ENCODE measurements around the gene ENPP7.

The ENPP7 gene

DNA sequence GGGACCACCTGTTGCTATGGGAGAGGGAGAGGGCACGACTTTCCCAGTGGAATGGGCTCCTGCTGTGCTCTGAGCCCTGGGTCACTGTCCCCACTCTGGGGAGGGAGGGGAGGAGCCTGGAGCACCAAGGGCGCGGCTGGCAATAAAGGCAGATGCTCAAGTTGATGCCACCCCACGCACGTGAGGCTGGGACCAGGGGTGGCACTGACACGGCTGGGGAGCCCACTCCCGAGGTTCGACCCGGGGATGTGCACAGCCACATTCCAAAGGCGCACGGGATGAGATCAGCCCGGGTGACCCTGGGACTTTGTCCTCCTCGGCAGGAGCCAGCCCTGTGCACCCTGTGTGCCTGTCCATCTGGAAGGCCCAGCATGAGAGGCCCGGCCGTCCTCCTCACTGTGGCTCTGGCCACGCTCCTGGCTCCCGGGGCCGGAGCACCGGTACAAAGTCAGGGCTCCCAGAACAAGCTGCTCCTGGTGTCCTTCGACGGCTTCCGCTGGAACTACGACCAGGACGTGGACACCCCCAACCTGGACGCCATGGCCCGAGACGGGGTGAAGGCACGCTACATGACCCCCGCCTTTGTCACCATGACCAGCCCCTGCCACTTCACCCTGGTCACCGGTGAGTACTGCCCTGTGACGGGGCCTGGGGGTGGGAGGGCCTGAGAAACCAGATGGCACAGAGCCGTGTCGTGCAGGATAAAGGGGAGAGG lies at the start of gene ENPP7:
ENPP7 (plus strand) TSS at position 175 of the 715 bp plus-strand sequence; CDS start at position 372, 197 bp downstream.
- DNase-seq = no peak

- DNase-seq = no peak
These were observed 49.6 kb upstream of the ENPP7 start for GRCh38 chr17:79681101-79681621.

GRCh38 chr17:79681628-79682261 lies 49.0 kb upstream of the ENPP7 start:
- no peak for DNase-seq

- no peak for DNase-seq
These were observed 47.4 kb upstream of the ENPP7 start for GRCh38 chr17:79683365-79683764.

DNA sequence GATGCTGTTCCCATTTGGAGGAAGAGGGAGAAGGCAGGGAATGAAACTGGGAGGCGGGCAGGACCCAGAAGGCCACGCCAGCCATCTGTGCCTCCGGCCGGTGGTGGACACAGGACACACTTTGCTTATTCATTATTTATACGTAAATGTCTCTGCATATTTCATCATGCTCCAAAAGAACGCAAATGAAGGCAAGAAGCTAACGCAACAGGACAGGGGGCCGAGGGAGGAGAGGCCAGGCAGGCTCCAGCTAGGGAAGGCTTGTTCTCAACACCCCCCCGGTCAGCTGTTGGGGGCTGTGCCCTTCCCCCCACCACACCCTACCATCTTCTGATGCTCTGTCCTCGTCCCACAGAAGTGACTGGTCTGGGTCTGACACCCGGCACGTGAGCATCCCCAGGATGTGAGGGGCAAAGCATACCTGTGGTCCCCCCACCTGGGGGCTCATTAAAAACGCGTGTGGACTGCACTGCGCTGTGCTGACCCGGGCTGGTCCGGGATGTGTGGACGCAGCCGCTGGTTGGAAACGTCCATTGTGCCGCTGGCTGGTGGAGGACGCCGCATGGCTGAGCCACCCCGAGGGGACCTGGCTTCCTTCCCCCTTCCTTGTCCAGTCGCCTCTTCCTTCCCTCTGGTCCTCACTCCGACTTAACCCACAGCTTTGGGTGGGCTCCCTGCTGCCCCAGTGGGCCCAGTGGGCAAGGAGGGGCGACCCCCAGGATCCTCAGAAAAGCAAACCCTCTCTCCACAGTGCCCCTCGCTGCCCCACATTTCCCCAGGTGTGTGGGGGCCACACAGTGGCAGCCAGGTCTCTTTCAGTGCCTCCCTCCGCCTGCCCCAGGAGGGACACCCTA lies 46.4 kb upstream of the ENPP7 start:
- no peak for DNase-seq

DNA sequence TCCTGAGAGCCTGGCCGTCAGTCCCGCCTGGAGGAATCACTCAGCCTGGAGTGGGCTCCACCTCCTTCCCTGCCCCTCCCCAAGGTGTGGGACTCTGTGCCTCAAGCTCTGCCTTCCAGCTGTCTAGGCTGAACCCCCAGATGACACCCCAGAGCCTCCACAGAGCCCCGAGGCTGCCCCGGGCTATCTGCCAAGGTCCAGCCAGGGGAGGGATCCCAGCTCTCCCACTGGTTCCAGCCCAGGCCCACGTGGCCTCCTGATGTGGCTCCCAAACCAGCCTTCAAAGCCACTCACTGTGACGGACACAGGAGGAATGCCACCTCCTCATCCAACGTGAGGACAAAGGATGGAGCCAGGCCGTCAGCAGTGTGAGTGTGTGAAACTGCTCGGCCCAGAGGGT lies 45.6 kb upstream of the ENPP7 start:
- DNase-seq = no peak

GRCh38 chr17:79686476-79686875 lies 44.3 kb upstream of the ENPP7 start:
- no peak for DNase-seq

DNA sequence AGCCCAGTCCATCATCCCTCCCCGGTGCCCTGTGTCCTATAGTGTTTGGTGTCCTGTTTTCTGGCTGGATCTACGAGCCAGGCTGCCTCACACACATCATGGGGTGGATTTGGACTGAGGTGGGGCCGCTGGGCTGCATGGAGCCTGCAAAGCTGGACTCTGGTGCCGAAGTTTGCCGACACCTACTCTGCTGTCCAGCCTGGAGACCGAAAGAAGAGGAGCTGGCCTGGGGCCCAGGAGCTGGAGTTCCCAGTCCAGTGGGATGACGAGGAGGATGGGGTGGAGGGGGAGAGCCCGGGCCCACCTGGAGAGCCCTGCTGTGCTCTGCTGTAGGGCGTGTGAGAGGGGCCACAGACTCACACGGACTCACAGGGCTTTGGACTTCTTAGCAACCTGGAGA lies 40.3 kb upstream of the ENPP7 start:
- DNase-seq = no peak

- DNase-seq = no peak
These were observed 39.5 kb upstream of the ENPP7 start for GRCh38 chr17:79690988-79691836.

GRCh38 chr17:79691931-79692330 lies 38.8 kb upstream of the ENPP7 start:
- no peak for DNase-seq

DNA sequence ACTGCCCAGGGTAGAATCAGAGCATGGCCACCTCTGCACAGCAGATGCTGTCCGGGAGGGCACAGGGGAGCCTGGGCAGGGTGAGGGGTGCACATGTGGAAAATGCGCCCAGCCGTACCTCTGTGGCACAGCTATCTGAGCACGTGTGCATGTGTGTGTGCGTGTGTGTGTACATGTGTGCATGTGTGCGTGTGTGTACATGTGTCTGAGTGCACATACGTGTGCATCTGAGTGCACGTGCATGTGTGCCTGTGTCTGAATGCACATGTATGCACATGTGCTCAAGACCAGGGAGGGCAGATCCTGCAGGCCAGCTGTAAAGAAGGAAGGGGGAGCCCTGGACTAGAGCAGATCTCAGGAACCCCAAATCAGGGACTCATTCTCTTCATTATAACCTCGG lies 37.3 kb upstream of the ENPP7 start:
- no peak for DNase-seq

DNA sequence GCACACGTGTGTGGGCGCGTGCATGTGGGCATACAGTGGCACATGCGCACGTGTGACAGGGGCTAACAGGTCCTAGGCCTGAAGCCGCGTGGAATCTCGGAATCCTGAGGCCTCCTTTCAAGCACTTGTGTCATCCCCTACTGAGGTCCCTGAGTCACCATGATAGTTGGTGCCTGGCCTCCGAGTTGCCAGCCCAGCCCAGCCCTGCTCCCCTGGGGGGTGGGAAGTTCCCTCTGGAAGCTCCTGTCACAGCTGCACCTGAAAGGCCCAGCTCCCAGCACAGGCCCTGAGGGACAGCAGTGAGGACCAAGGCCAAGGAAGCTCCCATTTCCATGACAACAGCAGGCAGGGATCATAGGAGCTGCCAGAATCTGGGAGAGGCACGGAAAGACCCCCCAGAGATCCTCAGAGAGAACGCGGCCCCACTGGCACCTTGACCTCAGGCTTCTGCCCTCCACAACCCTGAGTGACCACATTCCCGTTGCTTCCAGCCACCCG lies 35.4 kb upstream of the ENPP7 start:
- no peak for DNase-seq

- DNase-seq = no peak
These were observed 34.7 kb upstream of the ENPP7 start for GRCh38 chr17:79695797-79696609.

DNA sequence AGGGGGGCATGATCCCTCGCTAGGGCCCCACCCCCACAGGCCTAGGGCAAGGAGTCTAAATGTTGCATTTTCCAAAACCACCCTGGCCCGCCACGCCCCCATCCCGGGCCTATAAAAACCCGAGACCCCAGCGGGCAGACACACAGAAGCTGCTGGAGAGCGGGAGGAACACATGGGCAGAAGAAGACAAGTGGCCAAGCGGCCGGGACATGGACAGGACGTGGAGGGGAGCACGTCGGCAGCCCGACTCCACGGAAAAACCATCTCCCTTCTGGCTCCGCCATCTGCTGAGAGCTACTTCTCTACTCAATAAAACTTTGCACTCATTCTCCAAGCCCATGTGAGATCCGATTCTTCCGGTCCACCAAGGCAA lies 34.1 kb upstream of the ENPP7 start:
- no peak for DNase-seq

- DNase-seq = no peak
These were observed 32.4 kb upstream of the ENPP7 start for GRCh38 chr17:79698146-79698846.

DNA sequence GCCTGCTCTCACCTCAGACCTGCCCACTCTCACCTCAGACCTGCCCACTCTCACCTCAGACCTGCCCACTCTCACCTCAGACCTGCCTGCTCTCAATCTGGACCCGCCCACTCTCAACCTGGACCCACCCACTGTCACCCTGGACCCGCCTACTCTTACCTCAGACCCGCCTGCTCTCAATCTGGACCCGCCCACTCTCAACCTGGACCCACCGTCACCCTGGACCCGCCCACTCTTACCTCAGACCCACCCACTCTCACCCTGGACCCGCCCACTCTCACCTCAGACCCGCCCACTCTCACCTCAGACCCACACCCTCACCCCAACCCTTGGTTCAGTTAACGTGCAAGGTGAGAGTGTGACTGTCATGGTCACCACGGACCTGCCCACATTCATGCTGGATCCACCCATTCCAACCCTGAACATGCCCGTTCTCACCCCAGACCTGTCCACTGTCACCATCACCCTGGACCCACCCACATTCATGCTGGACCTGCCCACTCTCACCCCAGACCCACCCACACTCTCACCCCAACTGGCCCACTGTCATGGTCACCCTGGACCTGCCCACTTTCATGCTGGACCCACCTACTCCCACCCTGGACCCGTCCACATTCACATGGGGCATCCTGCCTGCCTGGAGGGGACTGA lies 31.2 kb upstream of the ENPP7 start:
- no peak for DNase-seq

- no peak for DNase-seq
These were observed 30.2 kb upstream of the ENPP7 start for GRCh38 chr17:79700592-79700991.

- DNase-seq = no peak
These were observed 28.7 kb upstream of the ENPP7 start for GRCh38 chr17:79702034-79702433.

DNA sequence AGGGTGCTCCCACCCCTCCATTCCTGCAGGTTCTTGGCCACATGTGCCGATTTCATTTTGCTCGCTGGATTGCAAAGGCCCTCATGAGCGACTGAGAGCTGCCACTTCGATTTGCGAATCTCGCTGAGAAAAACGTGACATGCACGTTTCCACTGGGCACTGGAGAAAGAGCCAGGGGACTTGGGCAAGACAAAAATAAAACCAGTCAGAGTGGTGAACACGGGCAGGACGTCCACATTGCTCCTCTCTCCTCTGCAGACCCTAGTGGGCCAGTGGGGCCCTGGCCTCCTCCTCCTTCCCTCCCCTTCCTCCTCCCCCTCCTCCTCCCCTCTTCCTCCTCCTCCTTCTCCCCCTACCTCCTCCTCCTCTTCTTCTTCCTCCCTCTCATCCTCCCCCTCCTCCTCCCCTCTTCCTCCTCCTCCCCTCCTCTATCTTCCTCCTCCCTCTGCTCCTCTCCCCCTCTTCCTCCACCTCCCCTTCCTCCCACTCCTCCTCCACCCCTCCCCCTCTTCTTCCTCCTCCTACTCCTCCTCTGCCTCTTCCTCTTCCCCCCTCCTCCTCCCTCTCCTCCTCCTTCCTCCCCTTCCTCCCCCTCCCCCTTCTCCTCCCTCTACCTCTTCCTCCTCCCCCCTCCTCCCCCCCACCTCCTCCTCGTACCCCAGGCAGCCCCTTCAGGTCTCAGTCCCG lies 28.1 kb upstream of the ENPP7 start:
- no peak for DNase-seq

DNA sequence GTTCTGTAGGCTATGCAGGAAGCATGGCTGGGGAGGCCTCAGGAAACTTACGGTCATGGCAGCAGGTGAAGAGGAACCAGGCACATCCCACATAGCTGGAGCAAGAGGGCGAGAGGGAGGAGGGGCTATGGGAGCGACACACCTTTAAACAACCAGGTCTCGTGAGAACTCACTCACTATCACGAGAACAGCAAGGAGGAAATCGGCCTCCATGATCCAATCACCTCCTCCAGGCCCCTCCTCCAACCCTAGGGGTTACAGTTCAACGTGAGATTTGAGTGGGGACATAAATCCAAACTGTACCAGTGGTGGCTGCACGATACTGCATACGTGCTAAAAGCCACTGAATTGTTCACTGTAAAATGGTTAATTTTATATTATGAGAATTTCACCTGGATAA lies 26.1 kb upstream of the ENPP7 start:
- DNase-seq = no peak

Measured in GF-D8 (cell line).